HCT116 (cell line): ENCODE results near the gene C1QTNF12. TPM values are rescaled to one million over a fixed set of nuclear protein-coding genes. Genes with fewer than 3 reads are reported as not detected.
A peak's percentile ranks its signal among the peaks of the same experiment; 100 is the strongest.

ENCODE experiments used
- ATAC-seq: fragments of 200-7000 bp; cut with Tn5 transposase; 2 replicates; pipeline ENCODE4 v1.9.1; 2020; ENCODE audit warnings: mild to moderate bottlenecking, moderate library complexity
- BruUV-seq: library from RNA; stranded (reverse); fragments of 400-500 nt; replicated peaks from 2 replicates; lab custom pipeline; 2021; lab: Mats Ljungman, UMichigan
- CTCF ChIA-PET: fragments of 300-600 bp; sonication (Branson Sonifier 250); formaldehyde crosslinking; loops from one replicate; lab custom pipeline; 2021; ENCODE audit warnings: antibody characterized with exemption; lab: Charles Lee
- POLR2A ChIA-PET: fragments of 300-600, 350-600 bp; sonication (Branson Sonifier 250); formaldehyde crosslinking; loops from one replicate; lab custom pipeline; 2021; ENCODE audit warnings: antibody characterized with exemption; lab: Charles Lee
- RAD21 ChIA-PET, 2 experiments: fragments of 300-600 bp; sonication (Branson Sonifier 250); formaldehyde crosslinking; loops; one replicate each; lab custom pipeline; 2023; ENCODE audit warnings: low total read pairs in 2 of 2; ENCODE audit not compliant: uncharacterized antibody in 2 of 2, unreplicated experiment in 2 of 2, low non-redundant PET in 1 of 2; lab: Charles Lee
- DNase-seq: peaks from one replicate; pipeline ENCODE4 v3.0.0-alpha.2; 2010; ENCODE audit warnings: low read depth, low spot score
- H2AFZ ChIP-seq: fragments of 200-600 bp; shearing (Covaris generic), sonication (generic); 2 replicates; pipeline ENCODE4 v1.6.1; 2017; ENCODE audit warnings: low read depth, mixed run types, mixed read lengths, antibody characterized with exemption, low read length; ENCODE audit not compliant: poor library complexity, severe bottlenecking
- H3K27ac ChIP-seq: 2 replicates; pipeline ENCODE4 v1.5.1; 2012; ENCODE audit warnings: low read depth, low read length
- H3K27me3 ChIP-seq: fragments of 200-600 bp; sonication (generic); 2 replicates; pipeline ENCODE4 v1.6.1; 2016; ENCODE audit warnings: mixed run types, low read length, mixed read lengths; ENCODE audit not compliant: insufficient read depth
- H3K36me3 ChIP-seq, 2 experiments: fragments of 200-500 bp in 1 of 2; fragments of 200-600 bp in 1 of 2; sonication (Bioruptor generic) in 1 of 2; sonication (generic) in 1 of 2; 2 replicates each; pipeline versions ENCODE4 v1.5.1 to v1.6.1; 2014 to 2016; ENCODE audit warnings: low read length in 2 of 2, inconsistent platforms in 1 of 2, mixed read lengths in 1 of 2, mixed run types in 1 of 2; ENCODE audit not compliant: insufficient read depth in 2 of 2, control insufficient read depth in 1 of 2
- H3K4me1 ChIP-seq, 2 experiments: fragments of 200-600 bp in 1 of 2; sonication (generic) in 1 of 2; 2 replicates each; pipeline versions ENCODE4 v1.5.1 to v1.6.1; 2012 to 2017; ENCODE audit warnings: low read length in 2 of 2, inconsistent platforms in 1 of 2, mild to moderate bottlenecking in 1 of 2, mixed read lengths in 1 of 2, mixed run types in 1 of 2, moderate library complexity in 1 of 2; ENCODE audit not compliant: insufficient read depth in 2 of 2, control insufficient read depth in 1 of 2
- H3K4me2 ChIP-seq: fragments of 200-600 bp; sonication (generic); 2 replicates; pipeline ENCODE4 v1.6.1; 2017; ENCODE audit warnings: mixed run types, low read length, mixed read lengths
- H3K4me3 ChIP-seq, 2 experiments: fragments of 200-600 bp in 1 of 2; sonication (generic) in 1 of 2; replicated peaks in 1 of 2; 2 replicates each; pipeline ENCODE4 v1.5.1; 2011 to 2016; ENCODE audit warnings: low read length in 2 of 2, control low read depth in 1 of 2, low read depth in 1 of 2, mild to moderate bottlenecking in 1 of 2, mixed read lengths in 1 of 2, mixed run types in 1 of 2
- H3K79me2 ChIP-seq: fragments of 200-600 bp; sonication (generic); 2 replicates; pipeline ENCODE4 v1.6.1; 2017; ENCODE audit warnings: mild to moderate bottlenecking, mixed run types, low read length, moderate library complexity, mixed read lengths; ENCODE audit not compliant: insufficient read depth
- H3K9ac ChIP-seq: fragments of 200-600 bp; sonication (generic); 2 replicates; pipeline ENCODE4 v1.6.1; 2016; ENCODE audit warnings: low read length, mixed read lengths
- H3K9me2 ChIP-seq: fragments of 200-600 bp; sonication (generic), shearing (Covaris generic); 2 replicates; pipeline ENCODE4 v1.6.1; 2017; ENCODE audit warnings: mixed run types, mild to moderate bottlenecking, moderate library complexity; ENCODE audit not compliant: insufficient read depth
- H3K9me3 ChIP-seq, 2 experiments: fragments of 200-500 bp in 1 of 2; fragments of 200-600 bp in 1 of 2; sonication (Bioruptor generic) in 1 of 2; sonication (generic) in 1 of 2; 2 replicates each; pipeline ENCODE4 v1.6.1; 2014 to 2017; ENCODE audit warnings: low read length in 2 of 2, mixed read lengths in 2 of 2, inconsistent platforms in 1 of 2, low read depth in 1 of 2, mild to moderate bottlenecking in 1 of 2, mixed run types in 1 of 2, moderate library complexity in 1 of 2; ENCODE audit not compliant: control insufficient read depth in 1 of 2, insufficient read depth in 1 of 2
- H4K20me1 ChIP-seq: fragments of 200-600 bp; sonication (generic), shearing (Covaris generic); 2 replicates; pipeline ENCODE4 v1.6.1; 2017; ENCODE audit warnings: mixed run types, mild to moderate bottlenecking, moderate library complexity; ENCODE audit not compliant: insufficient read depth
- CEBPB ChIP-seq: IDR thresholded peaks from 2 replicates; pipeline ENCODE4 v1.6.1; 2012; ENCODE audit warnings: low read depth
- EGR1 ChIP-seq: IDR thresholded peaks from 2 replicates; pipeline ENCODE4 v1.6.1; 2012; ENCODE audit warnings: low read depth
- ELF1 ChIP-seq: IDR thresholded peaks from 2 replicates; pipeline ENCODE4 v1.6.1; 2012; ENCODE audit warnings: low read depth, borderline replicate concordance
- EZH2 ChIP-seq: fragments of 200-600 bp; sonication (generic); IDR thresholded peaks from 2 replicates; pipeline ENCODE4 v1.6.1; 2017; ENCODE audit warnings: antibody characterized with exemption, mixed run types
- EZH2phosphoT487 ChIP-seq: fragments of 200-600 bp; IDR thresholded peaks from 2 replicates; pipeline ENCODE4 v1.6.1; 2018; ENCODE audit warnings: antibody characterized with exemption, borderline replicate concordance
- FOSL1 ChIP-seq: IDR thresholded peaks from 2 replicates; pipeline ENCODE4 v1.6.1; 2012; ENCODE audit warnings: low read depth
- JUND ChIP-seq: IDR thresholded peaks from 2 replicates; pipeline ENCODE4 v1.6.1; 2012
- MAX ChIP-seq: IDR thresholded peaks from 2 replicates; pipeline ENCODE4 v1.6.1; 2012
- POLR2A ChIP-seq: IDR thresholded peaks from 2 replicates; pipeline ENCODE4 v1.7.0; 2011; ENCODE audit warnings: borderline replicate concordance; ENCODE audit not compliant: insufficient read depth, insufficient read length; ENCODE audit errors: extremely low read depth
- REST ChIP-seq: IDR thresholded peaks from 2 replicates; pipeline ENCODE4 v1.6.1; 2012; ENCODE audit warnings: low read depth
- SP1 ChIP-seq: IDR thresholded peaks from 2 replicates; pipeline ENCODE4 v1.6.1; 2012; ENCODE audit warnings: low read depth
- SRF ChIP-seq: IDR thresholded peaks from 2 replicates; pipeline ENCODE4 v1.6.1; 2012; ENCODE audit warnings: low read depth
- TCF7L2 ChIP-seq: IDR thresholded peaks from 2 replicates; pipeline ENCODE4 v1.7.0; 2011; ENCODE audit warnings: borderline replicate concordance, inconsistent platforms; ENCODE audit not compliant: insufficient read depth, insufficient read length; ENCODE audit errors: extremely low read depth
- YY1 ChIP-seq: IDR thresholded peaks from 2 replicates; pipeline ENCODE4 v1.6.1; 2011; ENCODE audit warnings: low read length, low read depth, moderate library complexity, mild to moderate bottlenecking; ENCODE audit not compliant: insufficient replicate concordance; ENCODE audit errors: extremely low read depth
- ZFX ChIP-seq: fragments of 450-650 bp; IDR thresholded peaks from 2 replicates; pipeline ENCODE4 v1.6.1; 2017
- intact Hi-C: fragments of 100-400 bp; cut with micrococcal nuclease; formaldehyde crosslinking; loops from 2 replicates; pipeline ENCODE4 v1.10.0; 2022
- total RNA-seq: library from RNA; stranded (reverse); gene quantifications from one replicate; pipeline ENCODE4 v1.2.1, GENCODE V29; 2021; ENCODE audit not compliant: unreplicated experiment
- TF ChIP-seq, protein P1 (sequence below), 3 experiments: fragments of 200-600 bp in 1 of 3; sonication (generic) in 1 of 3; IDR thresholded peaks in 2 of 3; conservative IDR thresholded peaks in 1 of 3; 2 replicates each; pipeline ENCODE4 v1.5.1; 2012 to 2017; ENCODE audit warnings: low read depth in 2 of 3, low read length in 2 of 3, antibody characterized with exemption in 1 of 3, borderline replicate concordance in 1 of 3, control low read depth in 1 of 3, mild to moderate bottlenecking in 1 of 3, mixed read lengths in 1 of 3, mixed run types in 1 of 3, moderate library complexity in 1 of 3; ENCODE audit not compliant: insufficient read depth in 1 of 3

The C1QTNF12 gene
- total RNA-seq, 1 experiment from 2014 or later = 6.9 TPM

- Histone ChIP-seq H3K27ac (peak overlapping the region; percentile 98; the same call in 1 of the 2 replicates), H3K36me3 (peaks cover 5 to 14% of the 10 kb centered on the region in 2 experiments; a peak in 2 of 4 replicates), H3K9me2 (no peaks in the 10 kb centered on the region), H4K20me1 (no peaks in the 10 kb centered on the region), H3K4me3 (peak overlapping the region in 1 of 2 experiments; percentile 26; a peak in 2 of 4 replicates), H3K79me2 (peaks cover 57% of the 10 kb centered on the region), H3K27me3 (no peaks in the 10 kb centered on the region), H3K4me1 (peaks cover 5 to 31% of the 10 kb centered on the region in 2 experiments; a peak in 3 of 4 replicates), H3K9me3 (no peaks in the 10 kb centered on the region), H3K4me2 (peak overlapping the region; percentile 50), H3K9ac (no peak overlapping the region), H2AFZ (no peak overlapping the region)
- RAD21 ChIA-PET = no interaction called here
- CTCF ChIA-PET = no interaction called here
- TF ChIP-seq MAX (no peak), SRF (no peak), CEBPB (no peak), TCF7L2 (no peak), EZH2 (no peak), ELF1 (no peak), JUND (no peak), ZFX (no peak), EGR1 (no peak), YY1 (no peak), SP1 (no peak), EZH2phosphoT487 (no peak), POLR2A (no peak), REST (no peak), FOSL1 (no peak)
- TF ChIP-seq, protein P1, sequence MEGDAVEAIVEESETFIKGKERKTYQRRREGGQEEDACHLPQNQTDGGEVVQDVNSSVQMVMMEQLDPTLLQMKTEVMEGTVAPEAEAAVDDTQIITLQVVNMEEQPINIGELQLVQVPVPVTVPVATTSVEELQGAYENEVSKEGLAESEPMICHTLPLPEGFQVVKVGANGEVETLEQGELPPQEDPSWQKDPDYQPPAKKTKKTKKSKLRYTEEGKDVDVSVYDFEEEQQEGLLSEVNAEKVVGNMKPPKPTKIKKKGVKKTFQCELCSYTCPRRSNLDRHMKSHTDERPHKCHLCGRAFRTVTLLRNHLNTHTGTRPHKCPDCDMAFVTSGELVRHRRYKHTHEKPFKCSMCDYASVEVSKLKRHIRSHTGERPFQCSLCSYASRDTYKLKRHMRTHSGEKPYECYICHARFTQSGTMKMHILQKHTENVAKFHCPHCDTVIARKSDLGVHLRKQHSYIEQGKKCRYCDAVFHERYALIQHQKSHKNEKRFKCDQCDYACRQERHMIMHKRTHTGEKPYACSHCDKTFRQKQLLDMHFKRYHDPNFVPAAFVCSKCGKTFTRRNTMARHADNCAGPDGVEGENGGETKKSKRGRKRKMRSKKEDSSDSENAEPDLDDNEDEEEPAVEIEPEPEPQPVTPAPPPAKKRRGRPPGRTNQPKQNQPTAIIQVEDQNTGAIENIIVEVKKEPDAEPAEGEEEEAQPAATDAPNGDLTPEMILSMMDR (IDR thresholded peaks at IDR 0.05 in 2 of 3, conservative IDR thresholded peaks at IDR 0.05 in 1 of 3; ENCODE audit: borderline replicate concordance in 1 of 3, insufficient read depth in 1 of 3, low read depth in 2 of 3, low read length in 2 of 3) = no peak
- intact Hi-C loops = no loop called here
- DNase-seq (no peak), ATAC-seq (no peak)
- POLR2A ChIA-PET = no interaction called here
- no TSS peak for BruUV-seq
Measured at GRCh38 chr1:1232796-1233566, 13.5 kb downstream of the C1QTNF12 start.
